Vagina (tissue), 2 donors: ENCODE results near the gene LY86. TPM values are rescaled to one million over a fixed set of nuclear protein-coding genes. Genes with fewer than 3 reads are reported as not detected.

Source experiments
- DNase-seq, 2 donors: peaks; one replicate each; pipeline ENCODE4 v3.0.0-alpha.2; 2017; ENCODE audit errors: extremely low spot score in 2 of 2
- H3K27ac ChIP-seq: fragments of 200-600 bp; sonication (generic); one replicate; pipeline ENCODE4 v1.5.1; 2019
- H3K27me3 ChIP-seq: fragments of 200-600 bp; sonication (generic); one replicate; pipeline ENCODE4 v1.5.1; 2019
- H3K36me3 ChIP-seq, 2 donors: fragments of 200-600 bp; sonication (generic); one replicate each; pipeline ENCODE4 v1.5.1; 2017 to 2019
- H3K4me1 ChIP-seq: fragments of 200-600 bp; sonication (generic); one replicate; pipeline ENCODE4 v1.5.1; 2019
- H3K4me3 ChIP-seq, 2 donors: fragments of 200-600 bp; sonication (generic); 1 replicate in 1 of 2; 2 replicates in 1 of 2; pipeline ENCODE4 v1.5.1; 2016 to 2019
- H3K9me3 ChIP-seq: fragments of 200-600 bp; sonication (generic); one replicate; pipeline ENCODE4 v1.5.1; 2019
- CTCF ChIP-seq, 3 experiments: fragments of 450-650 bp in 2 of 3; fragments of 200-600 bp in 1 of 3; sonication (generic) in 1 of 3; IDR thresholded peaks; one replicate each; pipeline ENCODE4 v1.5.1; 2017 to 2019; ENCODE audit warnings: antibody characterized with exemption in 3 of 3, mild to moderate bottlenecking in 2 of 3, moderate library complexity in 2 of 3
- POLR2A ChIP-seq, 2 donors: fragments of 450-650 bp; IDR thresholded peaks; one replicate each; pipeline ENCODE4 v1.6.1; 2017; ENCODE audit warnings: antibody characterized with exemption in 2 of 2, mild to moderate bottlenecking in 2 of 2, moderate library complexity in 2 of 2
- POLR2AphosphoS5 ChIP-seq, 2 donors: sonication (generic); formaldehyde crosslinking; IDR thresholded peaks; one replicate each; pipeline ENCODE4 v1.9.0; 2017; ENCODE audit warnings: antibody characterized with exemption in 2 of 2, mild to moderate bottlenecking in 2 of 2, low read depth in 1 of 2; ENCODE audit not compliant: insufficient read depth in 1 of 2
- intact Hi-C: fragments of 100-400 bp; cut with DNase I; formaldehyde crosslinking; loops from one replicate; pipeline ENCODE4 v1.15.1; 2023
- total RNA-seq: library from RNA; depleted of rRNA; stranded (reverse); fragments of >200 nt; gene quantifications from one replicate; pipeline ENCODE4 v1.2.3, GENCODE V29; 2016

LY86 gene
- total RNA-seq, 1 donor from 2014 or later = 4.9 TPM

- Histone ChIP-seq H3K4me1 (no peaks in the 10 kb centered on the region), H3K4me3 (no peak overlapping the region), H3K9me3 (no peaks in the 10 kb centered on the region), H3K36me3 (no peaks in the 10 kb centered on the region), H3K27me3 (no peaks in the 10 kb centered on the region), H3K27ac (no peak overlapping the region)
- TF ChIP-seq CTCF (IDR thresholded peaks at IDR 0.05) (no peak), POLR2A (IDR thresholded peaks at IDR 0.05) (no peak), POLR2AphosphoS5 (IDR thresholded peaks at IDR 0.05; ENCODE audit: insufficient read depth in 1 of 2, low read depth in 1 of 2) (no peak)
- intact Hi-C loops = no loop called here
- DNase-seq = no peak
Measured at GRCh38 chr6:6590530-6590929, 2.0 kb downstream of the LY86 start.

GRCh38 chr6:6591778-6592465 is 3.4 kb downstream of the LY86 start:
- H3K4me1 ChIP-seq = no peaks in the 10 kb centered on the region
- H3K4me3 ChIP-seq = no peak overlapping the region
- intact Hi-C loops = no loop called here
- H3K27ac ChIP-seq = no peak overlapping the region
- no peaks in the 10 kb centered on the region for H3K9me3 ChIP-seq
- no peaks in the 10 kb centered on the region for H3K27me3 ChIP-seq
- H3K36me3 ChIP-seq = no peaks in the 10 kb centered on the region
- DNase-seq = no peak
- TF ChIP-seq POLR2A (IDR thresholded peaks at IDR 0.05) (no peak), CTCF (IDR thresholded peaks at IDR 0.05) (no peak), POLR2AphosphoS5 (IDR thresholded peaks at IDR 0.05; ENCODE audit: insufficient read depth in 1 of 2, low read depth in 1 of 2) (no peak)

GRCh38 chr6:6592826-6593475 is 4.4 kb downstream of the LY86 start:
- Histone ChIP-seq H3K27ac (no peak overlapping the region), H3K4me3 (no peak overlapping the region), H3K4me1 (no peaks in the 10 kb centered on the region), H3K27me3 (no peaks in the 10 kb centered on the region), H3K36me3 (no peaks in the 10 kb centered on the region), H3K9me3 (no peaks in the 10 kb centered on the region)
- DNase-seq = no peak
- no peak for TF ChIP-seq POLR2AphosphoS5 (IDR thresholded peaks at IDR 0.05; ENCODE audit: insufficient read depth in 1 of 2, low read depth in 1 of 2)
- TF ChIP-seq POLR2A (IDR thresholded peaks at IDR 0.05) = no peak
- no peak for TF ChIP-seq CTCF (IDR thresholded peaks at IDR 0.05)
- intact Hi-C loops = no loop called here

- Histone ChIP-seq H3K9me3 (no peaks in the 10 kb centered on the region), H3K27me3 (peaks cover 4% of the 10 kb centered on the region), H3K4me3 (no peak overlapping the region), H3K4me1 (no peaks in the 10 kb centered on the region), H3K36me3 (no peaks in the 10 kb centered on the region), H3K27ac (no peak overlapping the region)
- no peak for DNase-seq
- no peak for TF ChIP-seq POLR2AphosphoS5 (IDR thresholded peaks at IDR 0.05; ENCODE audit: insufficient read depth in 1 of 2, low read depth in 1 of 2)
- no peak for TF ChIP-seq CTCF (IDR thresholded peaks at IDR 0.05)
- TF ChIP-seq POLR2A (IDR thresholded peaks at IDR 0.05) = no peak
- intact Hi-C loops = no loop called here
Measured at GRCh38 chr6:6593867-6594468, 5.4 kb downstream of the LY86 start.

GRCh38 chr6:6595025-6595424 is 6.5 kb downstream of the LY86 start:
- TF ChIP-seq CTCF (IDR thresholded peaks at IDR 0.05) (no peak), POLR2AphosphoS5 (IDR thresholded peaks at IDR 0.05; ENCODE audit: insufficient read depth in 1 of 2, low read depth in 1 of 2) (no peak), POLR2A (IDR thresholded peaks at IDR 0.05) (no peak)
- Histone ChIP-seq H3K4me3 (no peak overlapping the region), H3K4me1 (no peaks in the 10 kb centered on the region), H3K9me3 (no peaks in the 10 kb centered on the region), H3K27ac (no peak overlapping the region), H3K27me3 (peaks cover 4% of the 10 kb centered on the region), H3K36me3 (no peaks in the 10 kb centered on the region)
- no peak for DNase-seq
- intact Hi-C loops = no loop called here
